B cell (primary cell): Measurements from ENCODE around the gene PAQR5.

ENCODE experiments used
- CTCF ChIP-seq: fragments of 200-600 bp; IDR thresholded peaks from one replicate; pipeline ENCODE4 v1.8.0; 2022; ENCODE audit warnings: antibody characterized with exemption, mild to moderate bottlenecking
- EZH2 ChIP-seq: IDR thresholded peaks from 2 replicates; pipeline ENCODE4 v1.6.1; 2012; ENCODE audit warnings: borderline replicate concordance, low read depth, mild to moderate bottlenecking, moderate library complexity, low read length; ENCODE audit not compliant: insufficient read depth, poor library complexity, severe bottlenecking

GRCh38 chr15:69373406-69373805, 74.7 kb downstream of the PAQR5 start:
- TF ChIP-seq CTCF (no peak), EZH2 (no peak)
